Measurements from ENCODE around the gene CAVIN4. TPM values are rescaled to one million over a fixed set of nuclear protein-coding genes. Genes with fewer than 3 reads are reported as not detected.

CAVIN4 gene
- total RNA-seq, 2 donors from 2014 or later = 0.21 to 0.27 TPM

DNA sequence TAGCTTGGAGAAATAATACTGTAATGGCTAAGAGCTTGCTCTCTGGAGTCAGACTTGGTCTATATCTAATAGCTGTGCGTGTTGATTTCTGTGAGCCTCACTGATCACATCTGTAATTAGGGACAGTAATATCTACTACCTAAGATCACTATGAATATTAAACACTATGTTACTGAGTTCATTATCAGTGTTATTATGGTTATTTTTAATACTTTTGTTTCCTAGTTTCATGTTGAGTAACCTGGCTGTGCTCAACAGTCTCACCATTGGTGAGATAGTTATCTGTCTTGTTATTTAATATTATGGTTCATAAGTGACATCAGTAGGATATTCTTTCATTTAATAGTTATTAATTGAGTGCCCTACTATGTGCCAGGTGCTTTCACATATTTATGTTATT lies 22.4 kb upstream of the CAVIN4 start:
- H3K27ac ChIP-seq = no peak overlapping the region

DNA sequence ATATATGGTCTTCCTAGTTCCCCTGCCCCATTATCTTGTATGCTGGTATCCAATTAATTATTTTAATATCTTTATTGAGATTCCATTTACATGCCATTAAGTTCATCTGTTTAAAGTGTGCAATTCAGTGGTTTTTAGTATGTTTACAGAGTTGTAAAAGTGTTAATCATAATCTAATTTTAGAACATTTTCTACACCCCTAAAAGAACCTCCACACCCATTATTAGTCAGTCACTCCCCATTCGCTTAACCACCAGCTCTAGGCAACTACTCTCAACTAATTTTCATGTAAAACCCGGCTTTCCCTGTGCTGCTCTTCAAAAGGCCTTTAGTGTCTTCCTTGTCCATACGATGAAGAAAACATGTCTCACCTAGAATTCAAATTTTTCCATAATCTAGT lies 20.8 kb upstream of the CAVIN4 start:
- no peaks in the 10 kb centered on the region for H3K27me3 ChIP-seq (replicated peaks; ENCODE audit: insufficient read depth)
- H3K4me3 ChIP-seq = no peak overlapping the region
- no peaks in the 10 kb centered on the region for H3K36me3 ChIP-seq
- no peaks in the 10 kb centered on the region for H3K4me1 ChIP-seq (ENCODE audit: control insufficient read depth in 1 of 2, low read depth in 2 of 2)
- DNase-seq (ENCODE audit: low spot score) = no peak
- H3K9me3 ChIP-seq = no peaks in the 10 kb centered on the region
- TF ChIP-seq, protein P1, sequence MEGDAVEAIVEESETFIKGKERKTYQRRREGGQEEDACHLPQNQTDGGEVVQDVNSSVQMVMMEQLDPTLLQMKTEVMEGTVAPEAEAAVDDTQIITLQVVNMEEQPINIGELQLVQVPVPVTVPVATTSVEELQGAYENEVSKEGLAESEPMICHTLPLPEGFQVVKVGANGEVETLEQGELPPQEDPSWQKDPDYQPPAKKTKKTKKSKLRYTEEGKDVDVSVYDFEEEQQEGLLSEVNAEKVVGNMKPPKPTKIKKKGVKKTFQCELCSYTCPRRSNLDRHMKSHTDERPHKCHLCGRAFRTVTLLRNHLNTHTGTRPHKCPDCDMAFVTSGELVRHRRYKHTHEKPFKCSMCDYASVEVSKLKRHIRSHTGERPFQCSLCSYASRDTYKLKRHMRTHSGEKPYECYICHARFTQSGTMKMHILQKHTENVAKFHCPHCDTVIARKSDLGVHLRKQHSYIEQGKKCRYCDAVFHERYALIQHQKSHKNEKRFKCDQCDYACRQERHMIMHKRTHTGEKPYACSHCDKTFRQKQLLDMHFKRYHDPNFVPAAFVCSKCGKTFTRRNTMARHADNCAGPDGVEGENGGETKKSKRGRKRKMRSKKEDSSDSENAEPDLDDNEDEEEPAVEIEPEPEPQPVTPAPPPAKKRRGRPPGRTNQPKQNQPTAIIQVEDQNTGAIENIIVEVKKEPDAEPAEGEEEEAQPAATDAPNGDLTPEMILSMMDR (IDR thresholded peaks at IDR 0.05) = no peak
- no peak overlapping the region for H3K27ac ChIP-seq
- ATAC-seq (ENCODE audit: insufficient number of reproducible peaks, low FRiP score, low read depth) = no peak

More for the DNA sequence above, 22.4 kb upstream of the CAVIN4 start:
- Histone ChIP-seq H3K4me1 (ENCODE audit: control insufficient read depth in 1 of 2, low read depth in 2 of 2) (no peaks in the 10 kb centered on the region), H3K9me3 (no peaks in the 10 kb centered on the region), H3K27me3 (replicated peaks; ENCODE audit: insufficient read depth) (no peaks in the 10 kb centered on the region), H3K4me3 (no peak overlapping the region), H3K36me3 (no peaks in the 10 kb centered on the region)
- ATAC-seq (ENCODE audit: insufficient number of reproducible peaks, low FRiP score, low read depth) = no peak
- TF ChIP-seq, protein P1 (IDR thresholded peaks at IDR 0.05) = no peak
- no peak for DNase-seq (ENCODE audit: low spot score)

DNA sequence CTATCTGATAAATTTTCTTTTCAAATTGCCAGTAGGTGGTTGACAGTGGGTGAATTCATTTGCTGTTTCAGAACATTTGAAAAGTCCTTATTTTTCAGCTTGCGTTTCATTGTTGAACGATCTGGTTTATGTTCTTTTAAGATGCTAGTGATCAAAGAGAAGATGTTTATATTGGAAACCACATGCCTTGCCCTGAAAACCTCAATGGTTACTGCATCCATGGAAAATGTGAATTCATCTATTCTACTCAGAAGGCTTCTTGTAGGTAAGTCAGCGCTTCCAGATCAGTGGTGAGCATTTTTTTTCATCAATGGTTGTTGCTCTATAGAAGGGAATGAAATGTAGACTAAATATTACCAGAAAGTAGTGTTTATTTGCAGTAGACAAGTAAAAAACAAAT lies 16.6 kb upstream of the CAVIN4 start:
- no peak overlapping the region for H3K27ac ChIP-seq
- no peak for ATAC-seq (ENCODE audit: insufficient number of reproducible peaks, low FRiP score, low read depth)
- DNase-seq (ENCODE audit: low spot score) = no peak
- H3K4me1 ChIP-seq (ENCODE audit: control insufficient read depth in 1 of 2, low read depth in 2 of 2) = no peaks in the 10 kb centered on the region
- no peaks in the 10 kb centered on the region for H3K9me3 ChIP-seq
- no peak overlapping the region for H3K4me3 ChIP-seq
- no peaks in the 10 kb centered on the region for H3K36me3 ChIP-seq
- no peaks in the 10 kb centered on the region for H3K27me3 ChIP-seq (replicated peaks; ENCODE audit: insufficient read depth)
- TF ChIP-seq, protein P1 (IDR thresholded peaks at IDR 0.05) = no peak

DNA sequence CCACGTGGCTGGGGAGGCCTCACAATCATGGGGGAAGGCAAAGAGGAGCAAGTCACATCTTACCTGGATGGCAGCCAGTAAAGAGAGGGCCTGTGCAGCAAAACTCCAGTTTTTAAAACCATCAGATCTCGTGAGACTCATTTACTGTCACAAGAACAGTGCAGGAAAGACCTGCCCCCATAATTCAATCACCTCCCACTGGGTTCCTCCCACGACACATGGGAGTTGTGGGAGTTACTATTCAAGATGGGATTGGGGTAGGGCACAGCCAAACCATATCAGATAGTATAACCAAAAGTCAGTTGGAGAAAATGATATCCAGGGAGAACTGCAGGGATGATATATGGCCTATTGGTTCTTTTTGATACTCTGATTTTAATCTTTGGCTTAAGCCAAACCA lies 10.0 kb upstream of the CAVIN4 start:
- H3K27ac ChIP-seq = no peak overlapping the region
- ATAC-seq (ENCODE audit: insufficient number of reproducible peaks, low FRiP score, low read depth) (no peak), DNase-seq (ENCODE audit: low spot score) (no peak)

DNA sequence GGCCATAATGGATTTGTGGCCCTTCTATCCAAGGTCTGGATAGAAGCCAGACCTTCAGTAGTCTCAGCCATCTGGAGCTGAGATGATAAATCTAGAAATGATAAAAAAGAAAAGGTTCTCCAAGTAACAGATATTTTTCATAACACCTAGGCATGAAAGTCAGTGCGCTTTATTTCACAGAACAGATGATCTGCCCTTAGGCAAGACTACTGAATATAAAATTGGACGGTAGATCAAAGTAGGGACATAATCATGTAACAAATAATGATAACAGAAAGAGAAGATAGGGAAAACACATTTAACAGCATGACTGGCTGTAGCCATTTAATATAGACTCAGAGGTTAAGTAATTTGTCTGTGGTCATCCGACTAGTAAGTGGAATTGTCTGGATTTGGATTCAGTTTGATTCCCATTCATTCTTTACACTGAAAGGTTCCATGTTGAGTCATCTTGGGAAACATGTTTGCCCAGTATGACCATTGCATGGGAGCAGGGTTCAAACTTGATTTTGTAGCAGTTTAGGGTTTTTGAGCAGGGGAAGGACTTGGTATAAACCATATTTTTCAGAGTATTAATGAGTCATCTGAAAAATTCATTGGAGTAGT lies 4.1 kb upstream of the CAVIN4 start:
- H3K27ac ChIP-seq = no peak overlapping the region
- TF ChIP-seq, protein P1 (IDR thresholded peaks at IDR 0.05) = no peak
- no peaks in the 10 kb centered on the region for H3K36me3 ChIP-seq
- ATAC-seq (ENCODE audit: insufficient number of reproducible peaks, low FRiP score, low read depth) (no peak), DNase-seq (ENCODE audit: low spot score) (no peak)
- no peaks in the 10 kb centered on the region for H3K27me3 ChIP-seq (replicated peaks; ENCODE audit: insufficient read depth)
- H3K4me1 ChIP-seq (ENCODE audit: control insufficient read depth in 1 of 2, low read depth in 2 of 2) = no peaks in the 10 kb centered on the region
- no peak overlapping the region for H3K4me3 ChIP-seq
- no peaks in the 10 kb centered on the region for H3K9me3 ChIP-seq

More for the DNA sequence above, 10.0 kb upstream of the CAVIN4 start:
- Histone ChIP-seq H3K36me3 (no peaks in the 10 kb centered on the region), H3K4me1 (ENCODE audit: control insufficient read depth in 1 of 2, low read depth in 2 of 2) (no peaks in the 10 kb centered on the region), H3K9me3 (no peaks in the 10 kb centered on the region), H3K27me3 (replicated peaks; ENCODE audit: insufficient read depth) (no peaks in the 10 kb centered on the region), H3K4me3 (no peak overlapping the region)
- TF ChIP-seq, protein P1 (IDR thresholded peaks at IDR 0.05) = no peak
